Measurements from ENCODE around the gene JPH3. TPM values are rescaled to one million over a fixed set of nuclear protein-coding genes. Genes with fewer than 3 reads are reported as not detected.
A peak's percentile ranks its signal among the peaks of the same experiment; 100 is the strongest.

Gene JPH3
- total RNA-seq, 1 experiment from 2014 or later, result 39.0 TPM

GRCh38 chr16:87648236-87648635 is 45.9 kb downstream of the JPH3 start:
- 0 out of 2 replicates have a peak, but pooled peaks cover 9% of the 10 kb centered on the region for H3K4me1 Mint-ChIP-seq
- no peaks in the 10 kb centered on the region for H3K27me3 Mint-ChIP-seq (ENCODE audit: low read depth)
- ATAC-seq, result no peak; the same call in 1 of the 2 replicates
- H3K4me3 Mint-ChIP-seq, result no peak overlapping the region
- peaks cover 18% of the 10 kb centered on the region for H3K36me3 Mint-ChIP-seq
- no peaks in the 10 kb centered on the region for H3K9me3 Mint-ChIP-seq
- POLR2A ChIA-PET, result no interaction called here
- no peak for DNase-seq (ENCODE audit: low spot score)
- TF ChIP-seq ZNF423 (CRISPR knock-in tag; IDR thresholded peaks at IDR 0.05) (no peak), OVOL2 (CRISPR knock-in tag; IDR thresholded peaks at IDR 0.05; ENCODE audit: borderline replicate concordance) (no peak), ESRRA (CRISPR knock-in tag; IDR thresholded peaks at IDR 0.05; ENCODE audit: borderline replicate concordance) (no peak), ZBTB21 (CRISPR knock-in tag; IDR thresholded peaks at IDR 0.05; ENCODE audit: borderline replicate concordance) (no peak), GRHL2 (CRISPR knock-in tag; IDR thresholded peaks at IDR 0.05; ENCODE audit: insufficient replicate concordance, severe bottlenecking) (no peak), IRF2 (CRISPR knock-in tag; IDR thresholded peaks at IDR 0.05; ENCODE audit: borderline replicate concordance, low read depth) (no peak), MAX (CRISPR knock-in tag; IDR thresholded peaks at IDR 0.05) (no peak), FOXP1 (CRISPR knock-in tag; IDR thresholded peaks at IDR 0.05; ENCODE audit: borderline replicate concordance) (no peak), RORB (CRISPR knock-in tag; IDR thresholded peaks at IDR 0.05) (no peak)
- TF ChIP-seq, protein P1, sequence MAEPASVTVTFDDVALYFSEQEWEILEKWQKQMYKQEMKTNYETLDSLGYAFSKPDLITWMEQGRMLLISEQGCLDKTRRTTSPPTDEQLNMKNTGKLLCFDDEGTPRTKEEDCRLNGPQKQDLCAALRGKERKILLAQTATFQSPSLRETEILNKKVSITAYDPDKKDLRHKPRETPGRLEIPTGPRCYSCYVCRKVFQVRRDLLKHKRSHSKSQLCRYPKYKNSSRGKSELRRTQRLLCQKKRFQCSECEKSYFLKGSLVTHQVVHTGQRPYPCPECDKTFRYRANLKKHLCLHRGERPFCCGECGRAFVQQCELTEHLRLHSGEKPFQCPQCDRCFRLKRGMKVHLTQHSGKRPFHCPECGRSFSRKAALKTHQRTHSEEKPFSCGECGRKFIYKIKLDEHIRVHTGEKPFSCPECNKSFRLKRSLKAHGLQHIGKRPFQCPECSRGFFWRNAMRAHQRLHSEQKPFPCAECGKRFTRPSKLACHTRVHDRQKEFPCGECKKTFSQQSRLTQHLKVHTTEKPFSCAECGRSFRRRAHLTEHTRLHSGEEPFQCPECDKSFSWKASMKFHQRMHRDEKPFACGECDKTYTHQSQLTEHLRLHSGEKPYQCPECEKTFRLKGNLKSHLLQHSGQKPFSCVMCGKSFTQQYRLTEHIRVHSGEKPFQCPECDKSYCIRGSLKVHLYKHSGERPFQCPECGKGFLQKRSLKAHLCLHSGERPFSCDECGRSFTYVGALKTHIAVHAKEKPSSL (CRISPR knock-in tag; conservative IDR thresholded peaks at IDR 0.05), result no peak
- H3K27ac Mint-ChIP-seq, result peak overlapping the region; percentile 95
- CTCF ChIA-PET, result interaction anchor here (0.7 to 11.3 kb wide), 5 partner anchors 10 to 201 kb away, joined by 3 to 82 read pairs (median 3); no protein-coding TSS in a partner anchor

DNA sequence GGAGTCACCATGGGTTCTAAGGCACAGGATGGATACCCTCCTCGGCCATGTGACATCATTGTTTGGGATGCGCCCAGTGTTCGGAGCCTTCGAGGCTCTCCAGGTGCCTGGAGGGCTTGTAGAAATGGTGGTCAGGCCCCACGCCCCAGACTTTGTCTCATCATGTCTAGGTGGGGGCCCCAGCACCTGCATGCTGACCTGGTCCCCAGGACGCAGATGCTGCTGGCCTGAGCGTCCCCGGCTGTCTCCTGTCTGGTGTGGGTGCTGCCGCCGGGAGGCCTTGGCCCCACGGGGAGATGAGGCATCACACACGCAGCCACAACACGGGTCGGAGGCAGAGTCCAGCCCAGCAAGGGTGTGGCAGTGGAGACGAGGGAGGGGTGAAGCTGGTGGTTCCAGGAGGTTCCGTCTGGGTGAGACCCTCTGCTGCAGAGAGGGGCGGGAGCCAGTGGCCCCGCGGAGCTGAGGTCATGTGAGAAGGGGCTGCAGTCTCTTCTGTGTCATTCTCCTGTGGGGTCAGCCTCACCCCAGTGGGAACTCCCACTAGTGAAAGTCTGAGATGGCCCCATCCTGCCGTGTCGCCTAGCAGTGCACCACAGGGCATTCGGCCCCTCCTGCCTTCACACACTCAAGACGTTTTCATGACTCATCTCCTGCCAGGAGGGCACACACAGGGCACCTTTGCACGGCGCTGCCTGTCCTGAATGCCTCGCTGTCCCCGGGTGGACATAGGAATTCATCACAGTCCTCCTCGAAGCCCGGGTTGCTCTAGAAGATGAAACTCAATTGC is 46.6 kb downstream of the JPH3 start:
- Mint-ChIP-seq H3K4me1 (0 out of 2 replicates have a peak, but pooled peaks cover 9% of the 10 kb centered on the region), H3K9me3 (no peaks in the 10 kb centered on the region), H3K36me3 (peaks cover 12% of the 10 kb centered on the region), H3K27ac (no peak overlapping the region; the same call in 1 of the 2 replicates), H3K4me3 (no peak overlapping the region), H3K27me3 (ENCODE audit: low read depth) (no peaks in the 10 kb centered on the region)
- ATAC-seq (no peak), DNase-seq (ENCODE audit: low spot score) (no peak)
- CTCF ChIA-PET, result interaction anchor here (0.7 to 11.3 kb wide), 5 partner anchors 9 to 201 kb away, joined by 3 to 82 read pairs (median 3); no protein-coding TSS in a partner anchor
- TF ChIP-seq, protein P2, sequence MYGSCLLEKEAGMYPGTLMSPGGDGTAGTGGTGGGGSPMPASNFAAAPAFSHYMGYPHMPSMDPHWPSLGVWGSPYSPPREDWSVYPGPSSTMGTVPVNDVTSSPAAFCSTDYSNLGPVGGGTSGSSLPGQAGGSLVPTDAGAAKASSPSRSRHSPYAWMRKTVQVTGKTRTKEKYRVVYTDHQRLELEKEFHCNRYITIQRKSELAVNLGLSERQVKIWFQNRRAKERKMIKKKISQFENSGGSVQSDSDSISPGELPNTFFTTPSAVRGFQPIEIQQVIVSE (CRISPR knock-in tag; IDR thresholded peaks at IDR 0.05; ENCODE audit: borderline replicate concordance), result no peak
- TF ChIP-seq, protein P3, sequence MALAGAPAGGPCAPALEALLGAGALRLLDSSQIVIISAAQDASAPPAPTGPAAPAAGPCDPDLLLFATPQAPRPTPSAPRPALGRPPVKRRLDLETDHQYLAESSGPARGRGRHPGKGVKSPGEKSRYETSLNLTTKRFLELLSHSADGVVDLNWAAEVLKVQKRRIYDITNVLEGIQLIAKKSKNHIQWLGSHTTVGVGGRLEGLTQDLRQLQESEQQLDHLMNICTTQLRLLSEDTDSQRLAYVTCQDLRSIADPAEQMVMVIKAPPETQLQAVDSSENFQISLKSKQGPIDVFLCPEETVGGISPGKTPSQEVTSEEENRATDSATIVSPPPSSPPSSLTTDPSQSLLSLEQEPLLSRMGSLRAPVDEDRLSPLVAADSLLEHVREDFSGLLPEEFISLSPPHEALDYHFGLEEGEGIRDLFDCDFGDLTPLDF (CRISPR knock-in tag; IDR thresholded peaks at IDR 0.05), result no peak
- POLR2A ChIA-PET, result interaction anchor here (0.5 kb wide), 1 partner anchor 313 kb away, joined by 4 read pairs; no protein-coding TSS in a partner anchor

- ATAC-seq, result no peak
- CTCF ChIA-PET, result interaction anchor here (0.9 to 11.3 kb wide), 6 partner anchors 10 to 63 kb away, joined by 3 to 82 read pairs (median 4); no protein-coding TSS in a partner anchor
Observed at GRCh38 chr16:87652386-87652785, 50.1 kb downstream of the JPH3 start.

More at GRCh38 chr16:87652386-87652785, 50.1 kb downstream of the JPH3 start:
- Mint-ChIP-seq H3K9me3 (no peaks in the 10 kb centered on the region), H3K27ac (peak overlapping the region; percentile 74; the same call in 1 of the 2 replicates), H3K27me3 (ENCODE audit: low read depth) (no peaks in the 10 kb centered on the region), H3K36me3 (no peaks in the 10 kb centered on the region), H3K4me3 (no peak overlapping the region), H3K4me1 (peaks cover 22% of the 10 kb centered on the region)
- TF ChIP-seq FOXP1 (CRISPR knock-in tag; IDR thresholded peaks at IDR 0.05; ENCODE audit: borderline replicate concordance) (no peak), NR3C1 (CRISPR knock-in tag; conservative IDR thresholded peaks at IDR 0.05; ENCODE audit: low read depth) (no peak), OVOL2 (CRISPR knock-in tag; IDR thresholded peaks at IDR 0.05; ENCODE audit: borderline replicate concordance) (no peak), CREB1 (CRISPR knock-in tag; IDR thresholded peaks at IDR 0.05) (no peak)
- TF ChIP-seq, protein P4, sequence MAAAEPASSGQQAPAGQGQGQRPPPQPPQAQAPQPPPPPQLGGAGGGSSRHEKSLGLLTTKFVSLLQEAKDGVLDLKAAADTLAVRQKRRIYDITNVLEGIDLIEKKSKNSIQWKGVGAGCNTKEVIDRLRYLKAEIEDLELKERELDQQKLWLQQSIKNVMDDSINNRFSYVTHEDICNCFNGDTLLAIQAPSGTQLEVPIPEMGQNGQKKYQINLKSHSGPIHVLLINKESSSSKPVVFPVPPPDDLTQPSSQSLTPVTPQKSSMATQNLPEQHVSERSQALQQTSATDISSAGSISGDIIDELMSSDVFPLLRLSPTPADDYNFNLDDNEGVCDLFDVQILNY (CRISPR knock-in tag; IDR thresholded peaks at IDR 0.05), result no peak
- TF ChIP-seq, protein P5, sequence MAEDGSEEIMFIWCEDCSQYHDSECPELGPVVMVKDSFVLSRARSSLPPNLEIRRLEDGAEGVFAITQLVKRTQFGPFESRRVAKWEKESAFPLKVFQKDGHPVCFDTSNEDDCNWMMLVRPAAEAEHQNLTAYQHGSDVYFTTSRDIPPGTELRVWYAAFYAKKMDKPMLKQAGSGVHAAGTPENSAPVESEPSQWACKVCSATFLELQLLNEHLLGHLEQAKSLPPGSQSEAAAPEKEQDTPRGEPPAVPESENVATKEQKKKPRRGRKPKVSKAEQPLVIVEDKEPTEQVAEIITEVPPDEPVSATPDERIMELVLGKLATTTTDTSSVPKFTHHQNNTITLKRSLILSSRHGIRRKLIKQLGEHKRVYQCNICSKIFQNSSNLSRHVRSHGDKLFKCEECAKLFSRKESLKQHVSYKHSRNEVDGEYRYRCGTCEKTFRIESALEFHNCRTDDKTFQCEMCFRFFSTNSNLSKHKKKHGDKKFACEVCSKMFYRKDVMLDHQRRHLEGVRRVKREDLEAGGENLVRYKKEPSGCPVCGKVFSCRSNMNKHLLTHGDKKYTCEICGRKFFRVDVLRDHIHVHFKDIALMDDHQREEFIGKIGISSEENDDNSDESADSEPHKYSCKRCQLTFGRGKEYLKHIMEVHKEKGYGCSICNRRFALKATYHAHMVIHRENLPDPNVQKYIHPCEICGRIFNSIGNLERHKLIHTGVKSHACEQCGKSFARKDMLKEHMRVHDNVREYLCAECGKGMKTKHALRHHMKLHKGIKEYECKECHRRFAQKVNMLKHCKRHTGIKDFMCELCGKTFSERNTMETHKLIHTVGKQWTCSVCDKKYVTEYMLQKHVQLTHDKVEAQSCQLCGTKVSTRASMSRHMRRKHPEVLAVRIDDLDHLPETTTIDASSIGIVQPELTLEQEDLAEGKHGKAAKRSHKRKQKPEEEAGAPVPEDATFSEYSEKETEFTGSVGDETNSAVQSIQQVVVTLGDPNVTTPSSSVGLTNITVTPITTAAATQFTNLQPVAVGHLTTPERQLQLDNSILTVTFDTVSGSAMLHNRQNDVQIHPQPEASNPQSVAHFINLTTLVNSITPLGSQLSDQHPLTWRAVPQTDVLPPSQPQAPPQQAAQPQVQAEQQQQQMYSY (CRISPR knock-in tag; IDR thresholded peaks at IDR 0.05), result no peak
- TF ChIP-seq, protein P6, sequence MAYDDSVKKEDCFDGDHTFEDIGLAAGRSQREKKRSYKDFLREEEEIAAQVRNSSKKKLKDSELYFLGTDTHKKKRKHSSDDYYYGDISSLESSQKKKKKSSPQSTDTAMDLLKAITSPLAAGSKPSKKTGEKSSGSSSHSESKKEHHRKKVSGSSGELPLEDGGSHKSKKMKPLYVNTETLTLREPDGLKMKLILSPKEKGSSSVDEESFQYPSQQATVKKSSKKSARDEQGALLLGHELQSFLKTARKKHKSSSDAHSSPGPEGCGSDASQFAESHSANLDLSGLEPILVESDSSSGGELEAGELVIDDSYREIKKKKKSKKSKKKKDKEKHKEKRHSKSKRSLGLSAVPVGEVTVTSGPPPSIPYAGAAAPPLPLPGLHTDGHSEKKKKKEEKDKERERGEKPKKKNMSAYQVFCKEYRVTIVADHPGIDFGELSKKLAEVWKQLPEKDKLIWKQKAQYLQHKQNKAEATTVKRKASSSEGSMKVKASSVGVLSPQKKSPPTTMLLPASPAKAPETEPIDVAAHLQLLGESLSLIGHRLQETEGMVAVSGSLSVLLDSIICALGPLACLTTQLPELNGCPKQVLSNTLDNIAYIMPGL (CRISPR knock-in tag; IDR thresholded peaks at IDR 0.05), result no peak
- POLR2A ChIA-PET, result no interaction called here
- DNase-seq (ENCODE audit: low spot score), result no peak
